ENCODE measurements around the gene NEK10.

DNA sequence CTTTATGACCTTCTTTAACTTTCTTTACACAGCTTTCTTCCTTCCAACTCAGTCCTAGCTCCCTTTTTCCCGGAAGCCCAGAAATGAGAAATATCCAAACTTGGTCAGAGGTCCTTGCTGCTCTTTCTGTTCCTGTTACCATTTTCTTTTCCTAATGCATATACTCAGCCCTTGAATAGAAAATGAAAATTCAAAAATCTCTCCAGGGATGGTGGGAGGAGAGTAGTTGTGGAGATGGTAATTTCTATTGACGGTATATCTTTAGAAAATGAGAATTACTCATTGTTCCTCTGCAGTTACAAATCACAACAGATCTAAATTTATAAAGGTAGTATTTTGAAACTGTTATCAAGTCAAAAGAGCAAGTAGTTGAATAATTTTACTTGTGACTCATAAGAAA is 255.1 kb downstream of the NEK10 start:
- no peak for TF ChIP-seq POLR2A (IDR thresholded peaks at IDR 0.05)
- TF ChIP-seq, protein P1, sequence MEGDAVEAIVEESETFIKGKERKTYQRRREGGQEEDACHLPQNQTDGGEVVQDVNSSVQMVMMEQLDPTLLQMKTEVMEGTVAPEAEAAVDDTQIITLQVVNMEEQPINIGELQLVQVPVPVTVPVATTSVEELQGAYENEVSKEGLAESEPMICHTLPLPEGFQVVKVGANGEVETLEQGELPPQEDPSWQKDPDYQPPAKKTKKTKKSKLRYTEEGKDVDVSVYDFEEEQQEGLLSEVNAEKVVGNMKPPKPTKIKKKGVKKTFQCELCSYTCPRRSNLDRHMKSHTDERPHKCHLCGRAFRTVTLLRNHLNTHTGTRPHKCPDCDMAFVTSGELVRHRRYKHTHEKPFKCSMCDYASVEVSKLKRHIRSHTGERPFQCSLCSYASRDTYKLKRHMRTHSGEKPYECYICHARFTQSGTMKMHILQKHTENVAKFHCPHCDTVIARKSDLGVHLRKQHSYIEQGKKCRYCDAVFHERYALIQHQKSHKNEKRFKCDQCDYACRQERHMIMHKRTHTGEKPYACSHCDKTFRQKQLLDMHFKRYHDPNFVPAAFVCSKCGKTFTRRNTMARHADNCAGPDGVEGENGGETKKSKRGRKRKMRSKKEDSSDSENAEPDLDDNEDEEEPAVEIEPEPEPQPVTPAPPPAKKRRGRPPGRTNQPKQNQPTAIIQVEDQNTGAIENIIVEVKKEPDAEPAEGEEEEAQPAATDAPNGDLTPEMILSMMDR (IDR thresholded peaks at IDR 0.05): no peak
